ENCODE measurements around the gene COL20A1. TPM values are rescaled to one million over a fixed set of nuclear protein-coding genes. Genes with fewer than 3 reads are reported as not detected.
"Not testable (repeated sequence)": the region's sequence is repeated elsewhere in the genome, so short reads cannot be mapped to it uniquely, and the experiment has no call there.

COL20A1 gene
- total RNA-seq, 1 donor from 2014 or later: 0.17 TPM

GRCh38 chr20:63330940-63331339 is 38.0 kb downstream of the COL20A1 start:
- intact Hi-C loops (cut with micrococcal nuclease): no loop called here

GRCh38 chr20:63331741-63332400 is 38.9 kb downstream of the COL20A1 start:
- intact Hi-C loops (cut with micrococcal nuclease): no loop called here

GRCh38 chr20:63332488-63333240 is 39.7 kb downstream of the COL20A1 start:
- intact Hi-C loops (cut with micrococcal nuclease): no loop called here

GRCh38 chr20:63333241-63333836 is 40.4 kb downstream of the COL20A1 start:
- intact Hi-C loops (cut with micrococcal nuclease): no loop called here

- intact Hi-C loops (cut with micrococcal nuclease): no loop called here
Measured at GRCh38 chr20:63334356-63334755, 41.4 kb downstream of the COL20A1 start.

GRCh38 chr20:63335060-63335459 is 42.1 kb downstream of the COL20A1 start:
- intact Hi-C loops (cut with micrococcal nuclease): not testable (repeated sequence)

- intact Hi-C loops (cut with micrococcal nuclease): no loop called here
Measured at GRCh38 chr20:63335711-63336110, 42.7 kb downstream of the COL20A1 start.

GRCh38 chr20:63336232-63336752 is 43.3 kb downstream of the COL20A1 start:
- intact Hi-C loops (cut with micrococcal nuclease): no loop called here

- intact Hi-C loops (cut with micrococcal nuclease): no loop called here
Measured at GRCh38 chr20:63337786-63338420, 44.9 kb downstream of the COL20A1 start.

- intact Hi-C loops (cut with micrococcal nuclease): not testable (repeated sequence)
Measured at GRCh38 chr20:63339154-63340094, 46.4 kb downstream of the COL20A1 start.

GRCh38 chr20:63340158-63340688 is 47.2 kb downstream of the COL20A1 start:
- intact Hi-C loops (cut with micrococcal nuclease): not testable (repeated sequence)

GRCh38 chr20:63342561-63343459 is 49.8 kb downstream of the COL20A1 start:
- intact Hi-C loops (cut with micrococcal nuclease): no loop called here

GRCh38 chr20:63343460-63344445 is 50.8 kb downstream of the COL20A1 start:
- intact Hi-C loops (cut with micrococcal nuclease): no loop called here

- intact Hi-C loops (cut with micrococcal nuclease): no loop called here
Measured at GRCh38 chr20:63344616-63345327, 51.8 kb downstream of the COL20A1 start.

GRCh38 chr20:63345328-63346100 is 52.5 kb downstream of the COL20A1 start:
- intact Hi-C loops (cut with micrococcal nuclease): no loop called here

Measured in T-helper 1 cell treated with Interleukin-12 subunit alpha and Interleukin-12 subunit beta and Interleukin-4 antibody, amounts not matched to agents 30 ng/mL and 1 ng/mL, for 36 hours (primary cell).